BE2C (cell line): ENCODE results near the gene TM9SF4.

Experiments
- DNase-seq: peaks from one replicate; pipeline ENCODE4 v3.0.0-alpha.2; 2020
- H3K27me3 ChIP-seq: fragments of 250-450 bp; sonication (Bioruptor Pico); 2 replicates; pipeline ENCODE4 v1.5.1; 2020; ENCODE audit warnings: mild to moderate bottlenecking
- H3K36me3 ChIP-seq: fragments of 250-450 bp; sonication (Bioruptor Pico); 2 replicates; pipeline ENCODE4 v1.5.1; 2020; ENCODE audit warnings: mild to moderate bottlenecking
- H3K4me1 ChIP-seq: fragments of 250-450 bp; sonication (Bioruptor Pico); 2 replicates; pipeline ENCODE4 v1.5.1; 2020
- H3K4me3 ChIP-seq: 2 replicates; pipeline ENCODE4 v1.5.1; 2011; ENCODE audit warnings: low read depth, low read length
- H3K9me3 ChIP-seq: fragments of 250-450 bp; sonication (Bioruptor Pico); 2 replicates; pipeline ENCODE4 v1.5.1; 2020
- TF ChIP-seq, protein P1 (sequence below): IDR thresholded peaks from 2 replicates; pipeline ENCODE4 v1.5.1; 2012; ENCODE audit warnings: mild to moderate bottlenecking, low read depth, low read length

Gene TM9SF4

DNA sequence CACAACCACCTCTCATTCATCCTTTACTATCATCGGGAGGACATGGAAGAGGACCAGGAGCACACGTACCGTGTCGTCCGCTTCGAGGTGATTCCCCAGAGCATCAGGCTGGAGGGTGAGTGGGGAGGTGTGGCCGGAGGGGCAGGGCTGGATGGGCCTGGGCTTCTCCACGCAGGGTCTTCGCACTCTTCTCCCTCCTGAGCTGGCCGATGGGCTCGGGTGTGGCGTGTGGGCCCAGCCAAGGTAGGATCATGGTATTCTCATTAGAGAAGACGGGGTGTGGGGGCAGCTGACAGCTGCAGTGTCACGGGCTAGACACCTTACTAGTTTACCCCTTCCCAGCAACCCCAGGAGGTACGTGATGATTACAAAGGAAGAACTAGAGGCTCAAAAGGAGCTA lies 33.5 kb downstream of the TM9SF4 start:
- no peak for DNase-seq
- TF ChIP-seq, protein P1, sequence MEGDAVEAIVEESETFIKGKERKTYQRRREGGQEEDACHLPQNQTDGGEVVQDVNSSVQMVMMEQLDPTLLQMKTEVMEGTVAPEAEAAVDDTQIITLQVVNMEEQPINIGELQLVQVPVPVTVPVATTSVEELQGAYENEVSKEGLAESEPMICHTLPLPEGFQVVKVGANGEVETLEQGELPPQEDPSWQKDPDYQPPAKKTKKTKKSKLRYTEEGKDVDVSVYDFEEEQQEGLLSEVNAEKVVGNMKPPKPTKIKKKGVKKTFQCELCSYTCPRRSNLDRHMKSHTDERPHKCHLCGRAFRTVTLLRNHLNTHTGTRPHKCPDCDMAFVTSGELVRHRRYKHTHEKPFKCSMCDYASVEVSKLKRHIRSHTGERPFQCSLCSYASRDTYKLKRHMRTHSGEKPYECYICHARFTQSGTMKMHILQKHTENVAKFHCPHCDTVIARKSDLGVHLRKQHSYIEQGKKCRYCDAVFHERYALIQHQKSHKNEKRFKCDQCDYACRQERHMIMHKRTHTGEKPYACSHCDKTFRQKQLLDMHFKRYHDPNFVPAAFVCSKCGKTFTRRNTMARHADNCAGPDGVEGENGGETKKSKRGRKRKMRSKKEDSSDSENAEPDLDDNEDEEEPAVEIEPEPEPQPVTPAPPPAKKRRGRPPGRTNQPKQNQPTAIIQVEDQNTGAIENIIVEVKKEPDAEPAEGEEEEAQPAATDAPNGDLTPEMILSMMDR, result no peak
- H3K9me3 ChIP-seq, result no peaks in the 10 kb centered on the region
- H3K4me3 ChIP-seq, result no peak overlapping the region
- peaks cover 93% of the 10 kb centered on the region for H3K36me3 ChIP-seq
- no peaks in the 10 kb centered on the region for H3K27me3 ChIP-seq
- no peaks in the 10 kb centered on the region for H3K4me1 ChIP-seq

DNA sequence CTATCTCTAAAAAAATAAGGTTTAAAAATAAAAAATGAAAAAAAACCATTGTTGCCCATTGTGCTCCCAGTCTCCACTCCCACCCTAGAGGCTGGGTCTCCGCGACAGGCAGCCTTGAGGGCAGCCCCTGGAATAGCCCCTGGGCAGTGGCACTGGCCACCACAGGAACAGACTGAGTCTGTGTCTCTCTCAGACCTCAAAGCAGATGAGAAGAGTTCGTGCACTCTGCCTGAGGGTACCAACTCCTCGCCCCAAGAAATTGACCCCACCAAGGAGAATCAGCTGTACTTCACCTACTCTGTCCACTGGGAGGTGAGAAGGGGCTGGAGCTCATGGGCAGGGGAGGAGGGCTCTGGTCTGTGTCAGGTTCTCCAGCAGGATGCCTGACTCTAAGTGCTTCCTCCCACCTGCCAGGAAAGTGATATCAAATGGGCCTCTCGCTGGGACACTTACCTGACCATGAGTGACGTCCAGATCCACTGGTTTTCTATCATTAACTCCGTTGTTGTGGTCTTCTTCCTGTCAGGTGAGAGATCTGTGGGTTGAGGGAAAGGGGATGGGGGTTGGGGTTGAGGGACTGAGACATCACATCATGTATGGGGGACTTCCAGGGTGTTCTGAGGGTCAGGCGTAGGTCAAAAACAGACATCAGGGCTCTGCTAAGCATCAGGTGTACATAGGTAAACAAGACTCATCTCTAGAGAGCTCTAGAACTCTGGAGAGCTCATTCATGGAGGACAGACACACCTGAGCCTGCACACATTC lies 35.6 kb downstream of the TM9SF4 start:
- Histone ChIP-seq H3K4me1 (no peaks in the 10 kb centered on the region), H3K36me3 (peaks cover 86% of the 10 kb centered on the region)
- no peak for DNase-seq

DNA sequence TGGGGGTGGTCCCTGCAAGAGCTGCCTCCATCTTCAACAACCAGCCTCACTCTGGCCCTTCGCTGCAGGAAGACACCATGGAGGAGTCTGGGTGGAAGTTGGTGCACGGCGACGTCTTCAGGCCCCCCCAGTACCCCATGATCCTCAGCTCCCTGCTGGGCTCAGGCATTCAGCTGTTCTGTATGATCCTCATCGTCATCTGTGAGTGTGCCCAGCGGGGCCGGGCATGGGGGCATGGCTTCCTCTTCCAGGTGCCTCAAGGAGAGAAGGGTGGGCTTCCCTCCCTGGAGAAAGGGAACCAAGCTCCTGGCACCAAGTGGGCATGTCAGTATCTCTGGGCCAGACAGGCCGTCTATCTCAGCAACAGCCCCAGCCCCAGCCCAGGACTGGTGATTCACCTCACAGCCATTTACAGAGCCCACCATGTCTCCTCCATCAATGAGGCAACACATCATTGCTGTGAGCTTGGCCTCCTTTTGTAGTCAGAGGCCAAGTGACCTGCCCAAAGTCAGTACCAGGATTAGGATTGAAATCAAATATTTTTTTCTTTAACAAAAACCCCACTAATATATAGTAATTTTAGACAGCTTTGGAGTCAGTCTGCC lies 40.2 kb downstream of the TM9SF4 start:
- Histone ChIP-seq H3K9me3 (no peaks in the 10 kb centered on the region), H3K36me3 (peaks cover 76% of the 10 kb centered on the region), H3K27me3 (no peaks in the 10 kb centered on the region), H3K4me3 (no peak overlapping the region), H3K4me1 (no peaks in the 10 kb centered on the region)
- DNase-seq, result no peak
- TF ChIP-seq, protein P1, result no peak

More for the DNA sequence above, 35.6 kb downstream of the TM9SF4 start:
- Histone ChIP-seq H3K4me3 (no peak overlapping the region), H3K27me3 (no peaks in the 10 kb centered on the region), H3K9me3 (no peaks in the 10 kb centered on the region)
- TF ChIP-seq, protein P1, result no peak

DNA sequence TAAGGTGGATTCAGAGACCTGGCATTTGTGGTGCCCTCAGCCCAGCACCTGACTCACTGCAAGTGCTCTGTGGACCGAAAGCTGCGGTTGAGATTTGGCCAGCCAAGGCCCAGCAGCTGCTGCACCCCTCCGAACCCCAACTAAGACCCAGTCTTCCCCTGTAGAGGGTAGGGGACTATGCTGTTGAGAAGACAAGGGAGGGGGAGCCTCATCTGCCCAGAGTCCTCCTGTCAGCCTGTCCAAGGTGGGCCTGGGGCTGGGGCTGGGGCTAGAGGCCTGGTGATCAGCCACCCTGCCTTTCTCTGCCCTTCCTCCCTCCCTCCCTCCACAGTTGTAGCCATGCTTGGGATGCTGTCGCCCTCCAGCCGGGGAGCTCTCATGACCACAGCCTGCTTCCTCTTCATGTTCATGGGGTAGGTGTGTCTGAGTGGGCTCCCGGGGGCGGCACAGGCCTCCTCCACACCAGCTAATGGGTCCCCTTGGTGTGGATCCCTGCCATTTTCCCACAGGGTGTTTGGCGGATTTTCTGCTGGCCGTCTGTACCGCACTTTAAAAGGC lies 40.9 kb downstream of the TM9SF4 start:
- Histone ChIP-seq H3K36me3 (peaks cover 71% of the 10 kb centered on the region), H3K27me3 (no peaks in the 10 kb centered on the region), H3K9me3 (no peaks in the 10 kb centered on the region), H3K4me3 (no peak overlapping the region), H3K4me1 (no peaks in the 10 kb centered on the region)
- TF ChIP-seq, protein P1, result no peak
- no peak for DNase-seq

DNA sequence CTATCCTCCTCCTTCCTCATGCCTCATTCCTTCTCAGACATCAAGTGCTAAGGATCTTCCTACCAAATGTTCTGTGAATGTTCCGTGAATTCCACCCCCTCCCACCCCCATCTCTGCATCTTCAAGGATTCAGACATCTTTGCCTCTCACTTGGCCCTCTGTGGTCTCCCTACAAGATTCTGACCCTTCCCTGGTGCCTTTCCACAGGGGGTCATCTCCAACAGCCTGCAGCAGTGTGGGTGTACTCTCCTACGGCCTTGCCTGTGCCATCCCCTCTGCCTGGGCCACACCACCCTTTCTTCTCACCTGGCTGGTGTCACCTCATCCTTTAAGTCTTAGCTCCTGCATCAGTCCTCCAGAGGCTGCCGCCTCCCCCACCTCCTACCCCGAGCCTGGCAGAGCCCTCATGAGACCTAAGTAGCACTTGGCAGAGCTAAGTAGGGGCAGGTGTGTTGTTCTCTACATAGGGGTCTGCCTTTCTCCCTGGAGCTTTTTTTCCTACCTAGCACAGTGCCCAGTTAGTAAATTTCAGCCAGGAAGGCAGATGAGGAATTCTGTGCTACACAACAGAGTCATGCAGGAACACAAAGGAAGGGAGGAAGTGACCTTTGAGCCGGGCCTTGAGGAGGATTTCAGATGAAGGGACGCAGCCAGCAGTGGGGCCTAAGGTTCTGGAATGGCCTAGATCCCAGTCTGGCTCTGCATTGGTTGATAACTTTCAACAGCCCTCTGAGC lies 43.1 kb downstream of the TM9SF4 start:
- Histone ChIP-seq H3K27me3 (no peaks in the 10 kb centered on the region), H3K9me3 (no peaks in the 10 kb centered on the region), H3K4me3 (no peak overlapping the region), H3K4me1 (no peaks in the 10 kb centered on the region), H3K36me3 (peaks cover 58% of the 10 kb centered on the region)
- DNase-seq, result no peak
- TF ChIP-seq, protein P1, result no peak
